HEK293T (cell line): Measurements from ENCODE around the gene ZBTB20.

ENCODE experiments used
- CTCF ChIA-PET: fragments of 350-600 bp; formaldehyde crosslinking; extraction: SDS; loops from one replicate; lab custom pipeline; 2021; ENCODE audit warnings: antibody characterized with exemption, inconsistent platforms; lab: Yijun Ruan, JAX
- POLR2A ChIA-PET: fragments of 350-600 bp; formaldehyde crosslinking; extraction: SDS; loops from one replicate; lab custom pipeline; 2020; ENCODE audit warnings: antibody characterized with exemption, inconsistent platforms; lab: Yijun Ruan, JAX
- DNase-seq: peaks from one replicate; pipeline ENCODE4 v3.0.0; 2012; ENCODE audit warnings: mixed read lengths; ENCODE audit errors: extremely low spot score
- ARNT ChIP-seq: fragments of 450-650 bp; IDR thresholded peaks from 2 replicates; pipeline ENCODE4 v1.6.1; 2017; ENCODE audit warnings: mild to moderate bottlenecking
- BHLHE40 ChIP-seq: fragments of 450-650 bp; IDR thresholded peaks from 2 replicates; pipeline ENCODE4 v1.6.1; 2016; ENCODE audit warnings: mild to moderate bottlenecking, moderate library complexity, borderline replicate concordance
- CTBP1 ChIP-seq: fragments of 450-650 bp; IDR thresholded peaks from 2 replicates; pipeline ENCODE4 v1.6.1; 2016; ENCODE audit warnings: borderline replicate concordance
- ELF4 ChIP-seq: fragments of 450-650 bp; IDR thresholded peaks from 2 replicates; pipeline ENCODE4 v1.6.1; 2017; ENCODE audit warnings: antibody characterized with exemption
- FOXA1 ChIP-seq: fragments of 450-650 bp; IDR thresholded peaks from 2 replicates; pipeline ENCODE4 v1.6.1; 2016; ENCODE audit warnings: mild to moderate bottlenecking
- FOXK2 ChIP-seq: fragments of 450-650 bp; IDR thresholded peaks from 2 replicates; pipeline ENCODE4 v1.6.1; 2016; ENCODE audit warnings: mild to moderate bottlenecking
- FOXM1 ChIP-seq: fragments of 450-650 bp; IDR thresholded peaks from 2 replicates; pipeline ENCODE4 v1.6.1; 2017; ENCODE audit warnings: mild to moderate bottlenecking, borderline replicate concordance
- HDGF ChIP-seq: fragments of 450-650 bp; IDR thresholded peaks from 2 replicates; pipeline ENCODE4 v1.6.1; 2017; ENCODE audit warnings: antibody characterized with exemption, borderline replicate concordance
- L3MBTL2 ChIP-seq: fragments of 450-650 bp; conservative IDR thresholded peaks from 2 replicates; pipeline ENCODE4 v1.6.1; 2016; ENCODE audit warnings: mild to moderate bottlenecking
- LEF1 ChIP-seq: fragments of 450-650 bp; IDR thresholded peaks from 2 replicates; pipeline ENCODE4 v1.6.1; 2017; ENCODE audit warnings: mild to moderate bottlenecking, borderline replicate concordance
- NFRKB ChIP-seq: fragments of 450-650 bp; IDR thresholded peaks from 2 replicates; pipeline ENCODE4 v1.6.1; 2016; ENCODE audit warnings: mild to moderate bottlenecking, moderate library complexity
- SP1 ChIP-seq: fragments of 450-650 bp; IDR thresholded peaks from 2 replicates; pipeline ENCODE4 v1.6.1; 2017
- SUZ12 ChIP-seq: fragments of 450-650 bp; IDR thresholded peaks from 2 replicates; pipeline ENCODE4 v1.6.1; 2016; ENCODE audit warnings: mild to moderate bottlenecking
- TARDBP ChIP-seq: fragments of 450-650 bp; IDR thresholded peaks from 2 replicates; pipeline ENCODE4 v1.6.1; 2016
- ZNF384 ChIP-seq: fragments of 450-650 bp; IDR thresholded peaks from 2 replicates; pipeline ENCODE4 v1.6.1; 2016
- TF ChIP-seq, protein P1 (sequence below): fragments of 450-650 bp; IDR thresholded peaks from 2 replicates; pipeline ENCODE4 v1.6.1; 2016

ZBTB20 gene

DNA sequence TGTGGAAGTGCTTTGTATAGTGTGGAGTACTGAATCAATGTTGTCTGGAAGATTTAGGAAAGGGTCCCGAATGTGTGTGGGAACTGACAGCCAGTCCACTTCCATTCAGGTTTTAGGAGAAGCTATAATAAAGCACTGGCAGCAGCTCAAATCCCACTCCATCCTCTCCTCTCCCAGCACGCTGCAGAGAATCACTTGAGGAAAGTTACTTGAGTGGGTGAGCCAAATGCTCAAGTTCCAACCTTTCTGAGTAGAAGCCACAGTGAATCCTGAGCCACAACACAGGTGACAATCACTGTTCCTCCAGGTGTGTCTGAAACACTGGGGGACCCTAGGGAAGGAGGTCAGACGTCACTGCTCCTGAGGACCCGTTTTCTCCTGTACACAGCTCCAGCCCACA lies 746.7 kb downstream of the ZBTB20 start:
- ChIA-PET CTCF (interaction anchor here (0.7 to 1.3 kb wide), 2 partner anchors 14 to 245 kb away, joined by 3 read pairs; no protein-coding TSS in a partner anchor), POLR2A (no interaction called here)
- TF ChIP-seq TARDBP (no peak), CTBP1 (no peak), FOXK2 (no peak), ARNT (no peak)
- no peak for DNase-seq

DNA sequence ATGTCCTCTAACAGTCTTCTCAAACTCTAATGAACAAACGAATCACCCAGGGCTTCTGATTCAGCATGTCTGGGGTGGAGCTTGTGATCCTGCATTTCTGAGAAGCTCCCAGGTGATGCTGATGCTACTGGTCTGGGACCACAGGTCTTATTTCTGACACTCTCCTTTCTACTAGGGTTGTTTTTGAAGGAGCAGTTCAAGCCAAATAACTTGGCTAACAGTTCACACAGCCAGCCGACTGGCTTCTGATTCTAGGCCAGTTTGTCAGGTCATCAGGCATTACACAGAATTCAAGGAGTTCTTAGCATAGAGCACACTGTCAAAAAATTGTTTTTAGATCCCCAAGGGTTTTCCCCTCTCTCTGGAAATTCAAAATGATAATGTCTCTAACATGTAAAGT lies 752.5 kb downstream of the ZBTB20 start:
- ChIA-PET CTCF (no interaction called here), POLR2A (no interaction called here)
- no peak for DNase-seq
- TF ChIP-seq FOXA1 (no peak), LEF1 (no peak), ZNF384 (no peak), TARDBP (no peak), ARNT (no peak), CTBP1 (no peak), FOXM1 (no peak), FOXK2 (no peak), HDGF (no peak), SP1 (no peak)
- TF ChIP-seq, protein P1, sequence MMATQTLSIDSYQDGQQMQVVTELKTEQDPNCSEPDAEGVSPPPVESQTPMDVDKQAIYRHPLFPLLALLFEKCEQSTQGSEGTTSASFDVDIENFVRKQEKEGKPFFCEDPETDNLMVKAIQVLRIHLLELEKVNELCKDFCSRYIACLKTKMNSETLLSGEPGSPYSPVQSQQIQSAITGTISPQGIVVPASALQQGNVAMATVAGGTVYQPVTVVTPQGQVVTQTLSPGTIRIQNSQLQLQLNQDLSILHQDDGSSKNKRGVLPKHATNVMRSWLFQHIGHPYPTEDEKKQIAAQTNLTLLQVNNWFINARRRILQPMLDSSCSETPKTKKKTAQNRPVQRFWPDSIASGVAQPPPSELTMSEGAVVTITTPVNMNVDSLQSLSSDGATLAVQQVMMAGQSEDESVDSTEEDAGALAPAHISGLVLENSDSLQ, result no peak

DNA sequence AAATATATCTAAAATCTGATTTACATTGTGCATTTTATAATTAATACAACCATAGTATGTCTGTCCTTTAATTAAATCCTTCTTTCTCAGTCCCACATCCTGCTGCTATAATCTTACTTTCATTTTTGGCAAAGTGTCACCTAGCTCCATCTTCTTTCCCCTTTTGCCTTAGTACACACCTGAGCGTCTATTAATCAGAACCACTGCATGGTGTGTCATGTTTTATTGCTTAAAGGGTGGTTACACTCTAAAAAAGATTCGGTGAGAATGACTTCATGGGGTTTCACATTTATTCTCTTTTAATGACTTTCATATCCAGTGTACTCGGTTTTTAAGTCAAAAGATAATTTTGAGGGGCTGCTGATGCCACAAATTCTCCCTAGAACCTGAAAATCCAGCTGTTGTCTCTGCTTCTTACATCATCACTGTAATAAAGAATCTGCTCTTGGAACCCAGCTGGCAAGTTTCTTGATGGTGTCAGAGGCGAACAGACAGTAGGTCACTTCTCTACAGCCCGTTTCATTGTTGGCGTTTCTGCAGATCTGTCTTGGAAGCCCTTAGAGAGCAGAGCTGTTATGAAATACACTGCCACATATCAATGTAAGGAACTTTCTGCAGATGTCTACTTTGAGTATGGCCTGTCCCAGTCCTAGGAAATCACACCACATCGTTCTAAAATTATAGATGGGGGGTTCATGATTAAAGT lies 753.6 kb downstream of the ZBTB20 start:
- TF ChIP-seq BHLHE40 (no peak), ARNT (no peak), L3MBTL2 (no peak), SUZ12 (no peak), LEF1 (no peak), ELF4 (no peak), TARDBP (no peak), ZNF384 (no peak), FOXA1 (no peak), HDGF (no peak), FOXM1 (no peak), SP1 (no peak), NFRKB (no peak), CTBP1 (no peak)
- TF ChIP-seq, protein P1, result no peak
- no peak for DNase-seq
- POLR2A ChIA-PET, result no interaction called here
- CTCF ChIA-PET, result no interaction called here

DNA sequence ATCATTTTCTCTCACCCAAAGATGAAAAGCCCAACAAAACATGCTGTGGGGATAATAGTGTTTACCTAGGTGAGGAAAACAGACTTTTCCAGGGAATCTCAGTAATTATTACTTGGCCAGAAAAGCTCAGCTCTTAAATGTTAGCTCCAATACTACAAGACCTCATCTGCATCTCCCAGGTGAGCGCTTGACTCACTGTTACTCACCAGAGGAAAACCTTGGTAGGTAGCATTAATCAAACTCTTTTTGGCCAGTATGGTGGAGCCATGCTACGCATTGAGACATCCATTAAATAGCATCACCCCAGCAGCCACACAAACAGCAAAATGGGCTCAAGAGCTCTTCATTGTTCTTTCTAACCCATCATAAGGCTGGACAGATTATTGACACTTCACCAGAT lies 754.3 kb downstream of the ZBTB20 start:
- ChIA-PET CTCF (no interaction called here), POLR2A (no interaction called here)
- TF ChIP-seq ELF4 (no peak), SP1 (no peak), TARDBP (no peak)
- no peak for DNase-seq

DNA sequence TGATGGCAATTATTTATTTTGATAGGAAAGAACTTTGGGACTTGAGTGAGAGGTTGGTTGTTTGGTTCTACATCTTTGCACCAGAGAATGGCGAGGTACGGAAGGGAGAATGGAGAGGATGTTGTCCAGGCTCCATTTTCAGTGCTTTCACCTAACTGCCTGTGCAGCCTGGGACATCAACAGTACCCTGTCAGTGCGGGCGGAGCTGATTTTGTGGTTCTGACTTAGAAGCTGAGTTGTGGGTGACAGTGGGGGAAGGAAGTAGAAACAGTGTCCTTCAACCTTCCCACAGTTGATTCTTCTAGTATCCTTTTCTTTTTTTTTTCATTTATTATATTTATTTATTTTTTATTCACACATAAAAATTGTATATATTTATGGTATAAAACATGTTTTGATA lies 757.9 kb downstream of the ZBTB20 start:
- TF ChIP-seq CTBP1 (no peak), ZNF384 (no peak), BHLHE40 (no peak), FOXA1 (no peak), ARNT (no peak), ELF4 (no peak), HDGF (no peak), FOXK2 (no peak), SP1 (no peak), NFRKB (no peak)
- TF ChIP-seq, protein P1, result no peak
- CTCF ChIA-PET, result no interaction called here
- POLR2A ChIA-PET, result no interaction called here
- no peak for DNase-seq

DNA sequence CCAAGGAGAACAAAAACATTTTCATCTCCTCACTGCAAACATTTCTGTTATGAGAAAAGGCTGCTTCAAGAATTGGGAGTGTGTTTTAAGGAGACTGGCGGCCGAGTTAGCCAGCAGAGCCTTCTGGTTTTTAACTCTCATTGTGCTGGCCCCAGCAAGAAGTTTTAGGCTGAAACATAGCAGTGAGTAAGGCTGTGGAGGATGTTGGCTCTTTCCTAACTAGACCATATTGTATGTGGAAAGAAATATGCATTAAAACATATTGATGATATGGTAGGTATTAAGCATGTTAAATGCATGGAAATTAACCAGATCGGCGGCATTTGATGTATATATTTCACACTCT lies 762.6 kb downstream of the ZBTB20 start:
- ChIA-PET POLR2A (no interaction called here), CTCF (interaction anchor here (0.5 to 1.1 kb wide), 14 partner anchors 11 to 1422 kb away, joined by 3 to 5 read pairs (median 3); no protein-coding TSS in a partner anchor)
- no peak for DNase-seq
- no peak for TF ChIP-seq TARDBP
- no peak for TF ChIP-seq LEF1
- TF ChIP-seq SP1, result no peak
- no peak for TF ChIP-seq ARNT
- no peak for TF ChIP-seq CTBP1
- TF ChIP-seq, protein P1, result no peak
- no peak for TF ChIP-seq FOXA1
- TF ChIP-seq L3MBTL2, result no peak
- TF ChIP-seq FOXK2, result no peak
- TF ChIP-seq NFRKB, result no peak
- no peak for TF ChIP-seq ZNF384
- TF ChIP-seq FOXM1, result no peak
